WTC11 (cell line): ENCODE results near the gene GNG3. TPM values are rescaled to one million over a fixed set of nuclear protein-coding genes. Genes with fewer than 3 reads are reported as not detected.

ENCODE experiments used
- ATAC-seq: fragments of 200-7000 bp; cut with Tn5 transposase; 2 replicates; pipeline ENCODE4 v1.10.0; 2021; ENCODE audit warnings: mild to moderate bottlenecking, moderate library complexity
- CTCF ChIA-PET: fragments of 300-600 bp; sonication (Branson Sonifier 250); formaldehyde crosslinking; loops from one replicate; lab custom pipeline; 2021; ENCODE audit warnings: antibody characterized with exemption; lab: Charles Lee
- POLR2A ChIA-PET: fragments of 350-600 bp; sonication (Branson Sonifier 250); formaldehyde crosslinking; loops from one replicate; lab custom pipeline; 2021; ENCODE audit warnings: antibody characterized with exemption; lab: Charles Lee
- DNase-seq: peaks from one replicate; pipeline ENCODE4 v3.0.0; 2021; ENCODE audit warnings: low spot score
- H3K27ac Mint-ChIP-seq: 2 replicates; pipeline ENCODE4 v1.8.0; 2021; ENCODE audit warnings: mixed read lengths
- H3K27me3 Mint-ChIP-seq: 2 replicates; pipeline ENCODE4 v1.8.0; 2021; ENCODE audit warnings: low read depth, mild to moderate bottlenecking, moderate library complexity, mixed read lengths
- H3K36me3 Mint-ChIP-seq: 2 replicates; pipeline ENCODE4 v1.8.0; 2021; ENCODE audit warnings: mixed read lengths
- H3K4me1 Mint-ChIP-seq: 2 replicates; pipeline ENCODE4 v1.8.0; 2022; ENCODE audit warnings: mixed read lengths
- H3K4me3 Mint-ChIP-seq: 2 replicates; pipeline ENCODE4 v1.8.0; 2021; ENCODE audit warnings: mild to moderate bottlenecking, moderate library complexity, mixed read lengths
- H3K9me3 Mint-ChIP-seq: 2 replicates; pipeline ENCODE4 v1.8.0; 2021; ENCODE audit warnings: mixed read lengths
- CREB1 ChIP-seq: sonication (generic); formaldehyde crosslinking; IDR thresholded peaks from 2 replicates; pipeline ENCODE4 v1.8.0; 2023; ENCODE audit warnings: mild to moderate bottlenecking, missing genetic modification reagents
- EMX1 ChIP-seq: fragments of 250-450 bp; sonication (Bioruptor Pico); IDR thresholded peaks from 2 replicates; pipeline ENCODE4 v1.8.0; 2021; ENCODE audit warnings: mild to moderate bottlenecking
- FOXK1 ChIP-seq: sonication (generic); formaldehyde crosslinking; IDR thresholded peaks from 2 replicates; pipeline ENCODE4 v1.8.0; 2022; ENCODE audit warnings: mild to moderate bottlenecking, moderate library complexity, missing genetic modification reagents
- GRHL2 ChIP-seq: fragments of 250-450 bp; sonication (Bioruptor Pico); IDR thresholded peaks from 2 replicates; pipeline ENCODE4 v1.8.0; 2022; ENCODE audit warnings: mild to moderate bottlenecking, moderate library complexity; ENCODE audit not compliant: insufficient replicate concordance, severe bottlenecking
- MYBL2 ChIP-seq: sonication (generic); formaldehyde crosslinking; IDR thresholded peaks from 2 replicates; pipeline ENCODE4 v1.8.1; 2023; ENCODE audit warnings: mild to moderate bottlenecking, moderate library complexity, missing genetic modification reagents
- NFATC4 ChIP-seq: fragments of 250-450 bp; sonication (Bioruptor Pico); IDR thresholded peaks from 2 replicates; pipeline ENCODE4 v1.9.0; 2021; ENCODE audit warnings: mild to moderate bottlenecking
- NFE2L1 ChIP-seq: sonication (generic); formaldehyde crosslinking; IDR thresholded peaks from 2 replicates; pipeline ENCODE4 v1.8.1; 2023; ENCODE audit warnings: missing genetic modification reagents
- NFYB ChIP-seq: sonication (generic); formaldehyde crosslinking; conservative IDR thresholded peaks from 2 replicates; pipeline ENCODE4 v1.8.0; 2022; ENCODE audit warnings: low read depth, missing genetic modification reagents
- PRDM15 ChIP-seq: sonication (generic); formaldehyde crosslinking; IDR thresholded peaks from 2 replicates; pipeline ENCODE4 v1.8.0; 2022; ENCODE audit warnings: missing genetic modification reagents
- SOX15 ChIP-seq: fragments of 250-450 bp; sonication (Bioruptor Pico); IDR thresholded peaks from 2 replicates; pipeline ENCODE4 v1.9.0; 2021; ENCODE audit warnings: mild to moderate bottlenecking
- SP1 ChIP-seq: sonication (generic); formaldehyde crosslinking; conservative IDR thresholded peaks from 2 replicates; pipeline ENCODE4 v1.8.1; 2022; ENCODE audit warnings: missing genetic modification reagents
- STAT6 ChIP-seq: sonication (generic); formaldehyde crosslinking; conservative IDR thresholded peaks from 2 replicates; pipeline ENCODE4 v1.8.1; 2023; ENCODE audit warnings: mild to moderate bottlenecking, low read depth, missing genetic modification reagents, moderate library complexity
- TCF7 ChIP-seq: sonication (generic); formaldehyde crosslinking; IDR thresholded peaks from 2 replicates; pipeline ENCODE4 v1.8.0; 2022; ENCODE audit warnings: mild to moderate bottlenecking, low read depth, missing genetic modification reagents, moderate library complexity
- USF1 ChIP-seq: sonication (generic); formaldehyde crosslinking; IDR thresholded peaks from 2 replicates; pipeline ENCODE4 v1.8.0; 2022; ENCODE audit warnings: mild to moderate bottlenecking, missing genetic modification reagents
- ZBTB43 ChIP-seq: sonication (generic); formaldehyde crosslinking; IDR thresholded peaks from 2 replicates; pipeline ENCODE4 v1.8.1; 2023; ENCODE audit warnings: mild to moderate bottlenecking, missing genetic modification reagents
- ZNF121 ChIP-seq: sonication (generic); formaldehyde crosslinking; IDR thresholded peaks from 2 replicates; pipeline ENCODE4 v1.8.0; 2023; ENCODE audit warnings: missing genetic modification reagents
- ZNF281 ChIP-seq: sonication (generic); formaldehyde crosslinking; IDR thresholded peaks from 2 replicates; pipeline ENCODE4 v1.8.0; 2023; ENCODE audit warnings: mild to moderate bottlenecking, missing genetic modification reagents
- ZNF317 ChIP-seq: sonication (generic); formaldehyde crosslinking; IDR thresholded peaks from 2 replicates; pipeline ENCODE4 v1.8.1; 2023; ENCODE audit warnings: low read depth, mild to moderate bottlenecking, moderate library complexity, missing genetic modification reagents, borderline replicate concordance
- ZNF423 ChIP-seq: fragments of 250-450 bp; sonication (Bioruptor Pico); IDR thresholded peaks from 2 replicates; pipeline ENCODE4 v2.1.2; 2022; ENCODE audit warnings: mild to moderate bottlenecking, moderate library complexity
- total RNA-seq: library from RNA; stranded (reverse); gene quantifications from 3 replicates; pipeline ENCODE4 v1.2.3, GENCODE V29; 2021

Gene GNG3
- total RNA-seq, 1 experiment from 2014 or later, result 6.0 TPM

- POLR2A ChIA-PET, result interaction anchor here (0.6 to 2.8 kb wide), 17 partner anchors 12 to 185 kb away, joined by 3 to 35 read pairs (median 7); partner anchors contain the start of genes B3GAT3, BSCL2, GANAB and GNG3
Observed at GRCh38 chr11:62671236-62671607, 36.3 kb upstream of the GNG3 start.

GRCh38 chr11:62671608-62672389, 35.7 kb upstream of the GNG3 start, which contains the start of the genes LBHD1 and UQCC3:
LBHD1 (minus strand) TSS chr11:62672267; CDS start chr11:62670031, 2,236 bp downstream.
UQCC3 (plus strand) TSS chr11:62671673; CDS start chr11:62671746, 73 bp downstream.
- POLR2A ChIA-PET, result interaction anchor here (0.5 to 2.8 kb wide), 23 partner anchors 11 to 279 kb away, joined by 3 to 35 read pairs (median 4); partner anchors contain the start of genes B3GAT3, BSCL2, GANAB and GNG3
- no peaks in the 10 kb centered on the region for H3K27me3 Mint-ChIP-seq
- peaks cover 33% of the 10 kb centered on the region for H3K36me3 Mint-ChIP-seq
- H3K27ac Mint-ChIP-seq, result peak within 1 kb of the TSS; percentile 98
- peaks cover 24% of the 10 kb centered on the region for H3K4me1 Mint-ChIP-seq
- peak; percentile 69 for ATAC-seq
- no peaks in the 10 kb centered on the region for H3K9me3 Mint-ChIP-seq
- CTCF ChIA-PET, result interaction anchor here (0.5 to 1.9 kb wide), 21 partner anchors 8 to 277 kb away, joined by 3 to 13 read pairs (median 4); partner anchors contain the start of genes BSCL2, EML3, GNG3 and HNRNPUL2
- peak; percentile 87 for DNase-seq
- H3K4me3 Mint-ChIP-seq, result peak within 1 kb of the TSS; percentile 98
- no peak for TF ChIP-seq NFATC4 (CRISPR knock-in tag)
- no peak for TF ChIP-seq SOX15 (CRISPR knock-in tag)
- no peak for TF ChIP-seq ZNF423 (CRISPR knock-in tag)
- peak; percentile 82 for TF ChIP-seq ZBTB43 (CRISPR knock-in tag)
- TF ChIP-seq PRDM15, result 0 out of 2 replicates have a peak, but pooled peaks have one; percentile 34
- TF ChIP-seq TCF7 (CRISPR knock-in tag), result no peak
- TF ChIP-seq STAT6, result no peak
- no peak for TF ChIP-seq ZNF317 (CRISPR knock-in tag)
- TF ChIP-seq GRHL2 (CRISPR knock-in tag), result no peak
- TF ChIP-seq NFYB, result no peak
- peak; percentile 73 for TF ChIP-seq SP1 (CRISPR knock-in tag)
- no peak for TF ChIP-seq ZNF121 (CRISPR knock-in tag)
- TF ChIP-seq MYBL2, result peak; percentile 87
- no peak for TF ChIP-seq CREB1
- TF ChIP-seq EMX1 (CRISPR knock-in tag), result no peak
- TF ChIP-seq USF1 (CRISPR knock-in tag), result peak; percentile 3
- TF ChIP-seq FOXK1 (CRISPR knock-in tag), result peak; percentile 82

More at GRCh38 chr11:62671236-62671607, 36.3 kb upstream of the GNG3 start:
- TF ChIP-seq SOX15 (CRISPR knock-in tag) (no peak), ZNF281 (0 out of 2 replicates have a peak, but pooled peaks have one; percentile 54), NFE2L1 (CRISPR knock-in tag) (0 out of 2 replicates have a peak, but pooled peaks have one; percentile 9), SP1 (CRISPR knock-in tag) (no peak)
- no peak for DNase-seq
- H3K4me3 Mint-ChIP-seq, result peak overlapping the region; percentile 98
- CTCF ChIA-PET, result interaction anchor here (0.6 to 1.9 kb wide), 15 partner anchors 8 to 128 kb away, joined by 3 to 13 read pairs (median 5); partner anchors contain the start of genes BSCL2, EML3, GNG3 and HNRNPUL2
- H3K4me1 Mint-ChIP-seq, result peaks cover 29% of the 10 kb centered on the region
- H3K27ac Mint-ChIP-seq, result peak overlapping the region; percentile 98
- no peaks in the 10 kb centered on the region for H3K9me3 Mint-ChIP-seq
- H3K27me3 Mint-ChIP-seq, result no peaks in the 10 kb centered on the region
- peaks cover 34% of the 10 kb centered on the region for H3K36me3 Mint-ChIP-seq
- no peak; the same call in 1 of the 2 replicates for ATAC-seq
